ENCODE measurements around the gene PACS2. TPM values are rescaled to one million over a fixed set of nuclear protein-coding genes. Genes with fewer than 3 reads are reported as not detected.

Gene PACS2
- total RNA-seq, 4 donors from 2014 or later, result 61.5 to 91.1 (median 74.7) TPM

- H3K36me3 ChIP-seq, result peaks cover 0 to 29% of the 10 kb centered on the region in 2 donors
- no peaks in the 10 kb centered on the region for H3K27me3 ChIP-seq
- peaks cover 0 to 4% (median 0%) of the 10 kb centered on the region in 3 donors for H3K4me1 ChIP-seq
- H3K4me3 ChIP-seq, result no peak overlapping the region
- peak overlapping the region in 2 of 4 donors; percentile 4 to 65 for H3K27ac ChIP-seq
- ATAC-seq, result no peak
- no peaks in the 10 kb centered on the region for H3K9me3 ChIP-seq
- TF ChIP-seq CTCF (IDR thresholded peaks at IDR 0.05) (no peak), POLR2AphosphoS5 (IDR thresholded peaks at IDR 0.05) (no peak), POLR2A (IDR thresholded peaks at IDR 0.05) (no peak), EP300 (IDR thresholded peaks at IDR 0.05) (no peak)
- WGBS, 2 donors (ENCODE audit: low coverage in 1 of 2), result 95% methylated on average over 6 of the region's 6 CpGs; no CpG with 5 or more reads in 1 of the 2 donors
Measured at GRCh38 chr14:105430042-105430441, 115.5 kb downstream of the PACS2 start.

GRCh38 chr14:105430565-105430964 lies 116.0 kb downstream of the PACS2 start:
- no peaks in the 10 kb centered on the region for H3K27me3 ChIP-seq
- peak overlapping the region in 3 of 4 donors; percentile 4 to 65 (median 25) for H3K27ac ChIP-seq
- no peaks in the 10 kb centered on the region for H3K9me3 ChIP-seq
- TF ChIP-seq POLR2AphosphoS5 (IDR thresholded peaks at IDR 0.05) (no peak), EP300 (IDR thresholded peaks at IDR 0.05) (no peak), CTCF (IDR thresholded peaks at IDR 0.05) (no peak), POLR2A (IDR thresholded peaks at IDR 0.05) (no peak)
- H3K36me3 ChIP-seq, result peaks cover 0 to 24% of the 10 kb centered on the region in 2 donors
- ATAC-seq, result peak; percentile 21
- WGBS, 2 donors (ENCODE audit: low coverage in 1 of 2), result 69 to 72% methylated on average over 8 to 9 of the region's 9 CpGs
- H3K4me3 ChIP-seq, result no peak overlapping the region
- H3K4me1 ChIP-seq, result no peaks in the 10 kb centered on the region

- H3K36me3 ChIP-seq, result peaks cover 0 to 20% of the 10 kb centered on the region in 2 donors
- H3K9me3 ChIP-seq, result no peaks in the 10 kb centered on the region
- no peaks in the 10 kb centered on the region for H3K27me3 ChIP-seq
- no peaks in the 10 kb centered on the region for H3K4me1 ChIP-seq
- whole genome bisulfite sequencing, 2 donors (ENCODE audit: low coverage in 1 of 2), result 82 to 100% methylated on average over 1 of the region's 1 CpG
- no peak for ATAC-seq
- H3K4me3 ChIP-seq, result no peak overlapping the region
- peak overlapping the region in 2 of 4 donors; percentile 25 to 65 for H3K27ac ChIP-seq
- TF ChIP-seq CTCF (IDR thresholded peaks at IDR 0.05) (no peak), EP300 (IDR thresholded peaks at IDR 0.05) (no peak), POLR2AphosphoS5 (IDR thresholded peaks at IDR 0.05) (no peak), POLR2A (IDR thresholded peaks at IDR 0.05) (no peak)
Measured at GRCh38 chr14:105431256-105431655, 116.7 kb downstream of the PACS2 start.

GRCh38 chr14:105432657-105433056 lies 118.1 kb downstream of the PACS2 start:
- Histone ChIP-seq H3K4me3 (no peak overlapping the region), H3K36me3 (peaks cover 0 to 6% of the 10 kb centered on the region in 2 donors), H3K27me3 (no peaks in the 10 kb centered on the region), H3K4me1 (peaks cover 0 to 13% (median 0%) of the 10 kb centered on the region in 3 donors), H3K9me3 (no peaks in the 10 kb centered on the region), H3K27ac (no peak overlapping the region)
- WGBS, 2 donors (ENCODE audit: low coverage in 1 of 2), result 81 to 93% methylated on average over 2 to 10 of the region's 12 CpGs
- ATAC-seq, result no peak
- no peak for TF ChIP-seq EP300 (IDR thresholded peaks at IDR 0.05)
- no peak for TF ChIP-seq POLR2A (IDR thresholded peaks at IDR 0.05)
- TF ChIP-seq POLR2AphosphoS5 (IDR thresholded peaks at IDR 0.05), result no peak
- TF ChIP-seq CTCF (IDR thresholded peaks at IDR 0.05), result no peak

- no peaks in the 10 kb centered on the region for H3K27me3 ChIP-seq
- TF ChIP-seq CTCF (IDR thresholded peaks at IDR 0.05) (no peak), POLR2A (IDR thresholded peaks at IDR 0.05) (no peak), EP300 (IDR thresholded peaks at IDR 0.05) (no peak), POLR2AphosphoS5 (IDR thresholded peaks at IDR 0.05) (no peak)
- H3K9me3 ChIP-seq, result no peaks in the 10 kb centered on the region
- WGBS, 2 donors (ENCODE audit: low coverage in 1 of 2), result no CpG with 5 or more reads among the region's 17 CpGs
- H3K4me1 ChIP-seq, result peaks cover 0 to 18% (median 0%) of the 10 kb centered on the region in 3 donors
- no peak overlapping the region for H3K27ac ChIP-seq
- peaks cover 0 to 7% of the 10 kb centered on the region in 2 donors for H3K36me3 ChIP-seq
- no peak for ATAC-seq
- H3K4me3 ChIP-seq, result no peak overlapping the region
Measured at GRCh38 chr14:105433161-105433605, 118.6 kb downstream of the PACS2 start.
